ENCODE measurements around the gene ADAMTSL3.
A peak's percentile ranks its signal among the peaks of the same experiment; 100 is the strongest.

The ADAMTSL3 gene

DNA sequence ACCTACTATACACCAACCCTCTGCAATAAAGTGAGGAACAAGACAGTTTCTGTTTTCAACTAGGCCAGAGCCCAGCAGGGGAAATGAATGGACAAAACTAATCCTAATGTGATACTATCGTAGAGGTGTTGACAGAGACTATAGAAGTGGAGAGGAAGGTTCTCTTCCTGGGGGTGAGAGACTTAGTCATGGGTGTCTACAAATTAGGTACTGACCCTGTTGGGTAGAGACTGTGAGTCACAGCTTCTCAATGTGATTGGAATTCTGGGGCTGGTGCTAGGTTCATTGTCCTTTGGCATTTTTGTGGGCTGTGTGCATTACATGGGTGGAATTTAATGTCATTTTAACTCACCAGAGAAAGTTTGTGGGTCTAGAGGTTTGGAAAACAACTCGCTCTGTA is 79.3 kb downstream of the ADAMTSL3 start:
- TF ChIP-seq, protein P1, sequence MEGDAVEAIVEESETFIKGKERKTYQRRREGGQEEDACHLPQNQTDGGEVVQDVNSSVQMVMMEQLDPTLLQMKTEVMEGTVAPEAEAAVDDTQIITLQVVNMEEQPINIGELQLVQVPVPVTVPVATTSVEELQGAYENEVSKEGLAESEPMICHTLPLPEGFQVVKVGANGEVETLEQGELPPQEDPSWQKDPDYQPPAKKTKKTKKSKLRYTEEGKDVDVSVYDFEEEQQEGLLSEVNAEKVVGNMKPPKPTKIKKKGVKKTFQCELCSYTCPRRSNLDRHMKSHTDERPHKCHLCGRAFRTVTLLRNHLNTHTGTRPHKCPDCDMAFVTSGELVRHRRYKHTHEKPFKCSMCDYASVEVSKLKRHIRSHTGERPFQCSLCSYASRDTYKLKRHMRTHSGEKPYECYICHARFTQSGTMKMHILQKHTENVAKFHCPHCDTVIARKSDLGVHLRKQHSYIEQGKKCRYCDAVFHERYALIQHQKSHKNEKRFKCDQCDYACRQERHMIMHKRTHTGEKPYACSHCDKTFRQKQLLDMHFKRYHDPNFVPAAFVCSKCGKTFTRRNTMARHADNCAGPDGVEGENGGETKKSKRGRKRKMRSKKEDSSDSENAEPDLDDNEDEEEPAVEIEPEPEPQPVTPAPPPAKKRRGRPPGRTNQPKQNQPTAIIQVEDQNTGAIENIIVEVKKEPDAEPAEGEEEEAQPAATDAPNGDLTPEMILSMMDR (conservative IDR thresholded peaks at IDR 0.05): no peak
- no peak overlapping the region for H3K27ac ChIP-seq

DNA sequence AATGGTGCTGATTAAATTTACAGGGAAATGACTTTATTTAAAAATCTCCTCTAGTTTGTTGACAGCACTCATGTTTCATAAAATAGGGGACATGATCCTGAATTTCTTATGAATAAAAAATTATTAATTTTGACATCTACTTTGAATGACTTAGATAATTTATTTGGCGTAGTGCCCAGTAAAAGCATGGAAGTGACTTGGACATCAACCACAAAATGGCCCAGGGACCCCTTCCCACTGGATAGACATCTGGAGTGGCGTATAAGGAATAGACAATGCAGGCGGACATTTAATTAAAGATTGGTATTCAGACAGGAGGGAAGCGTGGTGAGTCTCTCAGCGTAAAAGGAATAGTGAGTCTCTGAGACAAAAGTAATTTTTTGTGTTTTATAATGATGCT is 79.8 kb downstream of the ADAMTSL3 start:
- TF ChIP-seq, protein P1 (conservative IDR thresholded peaks at IDR 0.05): no peak
- no peak overlapping the region for H3K27ac ChIP-seq

DNA sequence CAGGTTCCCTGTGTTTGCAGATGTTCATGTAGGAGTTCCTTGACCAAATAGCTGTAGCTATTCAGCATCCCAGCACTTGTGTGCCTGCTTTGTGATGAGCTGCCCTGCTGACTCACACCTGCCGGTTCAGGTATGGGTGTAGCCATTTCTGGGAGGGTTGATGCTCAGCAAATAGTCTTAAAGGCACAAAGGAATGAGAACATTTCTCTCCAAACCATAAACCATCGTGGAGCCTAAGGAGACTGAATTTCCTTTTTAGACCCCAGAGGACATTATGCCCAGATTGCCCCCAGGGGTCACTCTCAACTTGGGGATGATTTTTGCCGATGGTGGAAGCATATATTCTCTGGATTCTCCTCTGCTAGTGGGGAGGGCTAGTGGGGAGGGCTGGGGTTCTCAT is 80.6 kb downstream of the ADAMTSL3 start:
- no peak overlapping the region for H3K27ac ChIP-seq
- TF ChIP-seq, protein P1 (conservative IDR thresholded peaks at IDR 0.05): peak; percentile 51

DNA sequence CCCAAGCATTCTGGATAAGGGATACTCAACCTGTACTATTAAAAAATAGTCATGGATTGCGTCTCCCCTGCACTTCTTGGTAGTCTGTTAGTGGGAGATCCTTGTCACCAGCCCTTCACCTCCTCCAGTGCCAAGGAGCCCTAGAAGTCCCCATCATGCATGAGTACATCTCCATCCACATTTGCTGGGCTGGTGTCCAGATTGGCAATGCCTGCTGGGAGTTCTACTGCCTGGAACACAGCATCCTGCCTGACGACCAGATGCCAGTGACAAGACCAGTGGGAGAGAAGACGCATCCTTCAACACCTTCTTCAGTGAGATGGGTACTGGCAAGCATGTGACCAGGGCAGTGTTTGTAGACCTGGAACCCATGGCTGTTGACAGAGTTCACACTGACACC is 85.7 kb downstream of the ADAMTSL3 start:
- H3K27ac ChIP-seq: no peak overlapping the region
- TF ChIP-seq, protein P1 (conservative IDR thresholded peaks at IDR 0.05): no peak

DNA sequence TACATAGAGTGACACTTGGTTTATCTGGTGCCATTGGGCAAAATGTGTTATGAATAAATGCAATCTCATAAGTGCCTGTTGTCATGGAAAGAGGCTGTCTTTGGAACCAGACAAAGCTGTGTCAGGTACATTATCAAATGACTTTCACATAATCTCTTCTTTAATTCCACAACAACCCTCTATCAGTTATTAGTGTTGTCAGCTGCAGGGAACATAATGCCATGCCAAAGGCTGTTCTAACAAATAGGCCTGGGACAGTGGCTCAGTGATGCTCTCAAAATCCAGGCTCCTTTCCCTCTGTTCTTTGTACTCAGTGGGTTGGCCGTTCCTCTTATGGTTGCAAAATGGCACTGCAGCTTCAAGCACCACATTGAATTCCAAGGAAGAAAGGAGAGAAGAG is 91.8 kb downstream of the ADAMTSL3 start:
- no peak overlapping the region for H3K27ac ChIP-seq
- TF ChIP-seq, protein P1 (conservative IDR thresholded peaks at IDR 0.05): no peak

DNA sequence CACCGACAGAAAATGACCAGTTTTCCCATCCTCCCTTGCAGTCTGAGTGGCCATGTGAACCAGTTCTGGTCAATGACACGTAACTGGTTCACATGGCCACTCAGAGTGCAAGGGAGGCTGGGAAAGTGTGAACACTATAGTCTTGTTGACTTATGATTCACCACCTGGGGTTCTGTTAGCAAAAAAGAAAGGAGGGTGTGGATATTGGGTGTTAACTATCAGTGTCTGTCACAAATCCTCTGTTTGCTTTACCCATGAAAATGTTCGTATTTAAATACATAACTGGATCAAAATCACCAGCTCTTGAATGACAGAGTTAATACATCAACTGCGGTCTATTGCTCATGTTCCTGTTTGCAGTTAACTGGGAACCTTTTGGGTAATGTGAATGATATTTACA is 92.3 kb downstream of the ADAMTSL3 start:
- TF ChIP-seq, protein P1 (conservative IDR thresholded peaks at IDR 0.05): no peak
- H3K27ac ChIP-seq: no peak overlapping the region

DNA sequence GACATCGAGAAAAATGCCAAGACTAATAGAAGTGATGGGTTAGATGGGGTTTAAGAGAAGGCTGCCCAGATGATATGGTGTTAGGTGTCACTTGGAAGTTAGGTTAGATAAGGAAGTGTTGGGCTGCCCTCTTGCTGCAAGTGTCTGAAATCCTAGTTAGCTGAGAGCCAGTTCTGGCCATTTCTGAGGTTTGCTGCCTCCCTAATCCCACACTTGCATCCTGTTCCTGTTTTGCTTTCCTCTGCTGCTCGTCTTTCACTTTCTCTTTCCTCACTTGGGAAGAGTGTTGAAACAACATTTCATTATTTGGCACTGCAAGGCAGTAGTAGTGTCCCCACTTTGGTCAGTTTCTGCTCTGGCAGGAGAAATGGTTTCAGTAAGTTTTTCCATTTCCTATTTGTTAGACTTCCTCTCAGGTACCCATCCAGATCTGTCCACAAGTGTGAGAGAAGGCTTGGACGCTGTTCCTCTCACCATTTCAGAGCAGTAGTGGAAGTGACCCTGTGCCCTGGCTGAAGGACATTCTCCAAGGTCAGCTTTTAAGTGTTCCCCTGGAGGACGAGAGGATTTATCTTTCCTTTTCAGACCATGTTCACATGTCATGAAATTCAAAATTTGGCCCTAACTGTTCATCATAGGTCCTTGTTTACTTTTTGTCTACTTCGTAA is 93.3 kb downstream of the ADAMTSL3 start:
- peak overlapping the region; percentile 4; the same call in 1 of the 2 replicates for H3K27ac ChIP-seq
- TF ChIP-seq, protein P1 (conservative IDR thresholded peaks at IDR 0.05): peak; percentile 67
